Colonic mucosa (tissue), 4 donors: ENCODE data around the gene TRIM44. TPM values are rescaled to one million over a fixed set of nuclear protein-coding genes. Genes with fewer than 3 reads are reported as not detected.

ENCODE experiments used
- DNase-seq: peaks from one replicate; pipeline ENCODE4 v3.0.0-alpha.2; 2020
- H3K27ac ChIP-seq: fragments of 200-600 bp; one replicate; pipeline ENCODE4 v1.8.0; 2021
- H3K27me3 ChIP-seq: fragments of 200-600 bp; one replicate; pipeline ENCODE4 v1.8.0; 2021
- H3K36me3 ChIP-seq: fragments of 200-600 bp; one replicate; pipeline ENCODE4 v1.8.0; 2021
- H3K4me1 ChIP-seq: fragments of 200-600 bp; one replicate; pipeline ENCODE4 v1.8.0; 2021; ENCODE audit warnings: mild to moderate bottlenecking
- H3K4me3 ChIP-seq: fragments of 200-600 bp; one replicate; pipeline ENCODE4 v1.8.0; 2021
- H3K9ac ChIP-seq, 2 donors: one replicate each; pipeline ENCODE4 v1.7.0; 2013; ENCODE audit warnings: control low read depth in 2 of 2, low read depth in 2 of 2, low read length in 2 of 2
- H3K9me3 ChIP-seq: fragments of 200-600 bp; one replicate; pipeline ENCODE4 v1.8.0; 2021
- intact Hi-C: fragments of 100-400 bp; cut with DNase I; formaldehyde crosslinking; loops from one replicate; pipeline ENCODE4 v1.14.1; 2022
- total RNA-seq, 2 donors: library from RNA; stranded (reverse); fragmentation: NEBNext Ultra II Directional in 1 of 2; extraction: Animal tissue kit (Norgen Biotek cat#: 25700) in 1 of 2; gene quantifications; one replicate each; pipeline ENCODE4 v1.2.1, GENCODE V29; 2021
- TF ChIP-seq, protein P1 (sequence below): fragments of 200-600 bp; IDR thresholded peaks from one replicate; pipeline ENCODE4 v1.8.0; 2022; ENCODE audit warnings: antibody characterized with exemption, mild to moderate bottlenecking
- donor health status: healthy.
- donor health status: DM: no; HTN: no; CAD: no.
- donor health status: DM: no; HTN: no; CAD: no.

Gene TRIM44
- total RNA-seq, 2 donors from 2014 or later = 38.8 to 47.0 TPM

DNA sequence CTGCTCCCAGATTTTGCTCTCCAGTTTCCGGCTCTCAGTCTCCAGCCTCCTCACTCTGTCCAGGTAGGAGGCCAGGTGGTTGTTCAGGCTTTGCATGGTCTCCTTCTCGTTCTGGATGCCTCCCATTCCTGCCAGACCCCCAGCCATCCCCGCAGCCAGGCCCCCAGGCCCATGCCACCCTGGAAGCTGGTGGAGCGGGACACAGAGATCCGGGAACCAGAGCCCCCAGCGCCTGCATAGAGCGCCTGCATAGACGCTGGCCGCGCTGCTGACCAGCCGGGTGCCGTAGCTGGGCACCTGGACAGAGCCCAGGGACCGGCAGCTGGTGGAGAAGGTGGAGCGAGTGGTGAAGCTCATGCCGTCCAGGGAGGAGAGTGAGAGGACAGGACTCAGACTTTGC is 198.6 kb downstream of the TRIM44 start:
- intact Hi-C loops = no loop called here
- Histone ChIP-seq H3K27ac (no peak overlapping the region), H3K27me3 (no peaks in the 10 kb centered on the region), H3K36me3 (no peaks in the 10 kb centered on the region), H3K9me3 (no peaks in the 10 kb centered on the region), H3K4me3 (no peak overlapping the region), H3K4me1 (no peaks in the 10 kb centered on the region), H3K9ac (no peak overlapping the region)
- TF ChIP-seq, protein P1, sequence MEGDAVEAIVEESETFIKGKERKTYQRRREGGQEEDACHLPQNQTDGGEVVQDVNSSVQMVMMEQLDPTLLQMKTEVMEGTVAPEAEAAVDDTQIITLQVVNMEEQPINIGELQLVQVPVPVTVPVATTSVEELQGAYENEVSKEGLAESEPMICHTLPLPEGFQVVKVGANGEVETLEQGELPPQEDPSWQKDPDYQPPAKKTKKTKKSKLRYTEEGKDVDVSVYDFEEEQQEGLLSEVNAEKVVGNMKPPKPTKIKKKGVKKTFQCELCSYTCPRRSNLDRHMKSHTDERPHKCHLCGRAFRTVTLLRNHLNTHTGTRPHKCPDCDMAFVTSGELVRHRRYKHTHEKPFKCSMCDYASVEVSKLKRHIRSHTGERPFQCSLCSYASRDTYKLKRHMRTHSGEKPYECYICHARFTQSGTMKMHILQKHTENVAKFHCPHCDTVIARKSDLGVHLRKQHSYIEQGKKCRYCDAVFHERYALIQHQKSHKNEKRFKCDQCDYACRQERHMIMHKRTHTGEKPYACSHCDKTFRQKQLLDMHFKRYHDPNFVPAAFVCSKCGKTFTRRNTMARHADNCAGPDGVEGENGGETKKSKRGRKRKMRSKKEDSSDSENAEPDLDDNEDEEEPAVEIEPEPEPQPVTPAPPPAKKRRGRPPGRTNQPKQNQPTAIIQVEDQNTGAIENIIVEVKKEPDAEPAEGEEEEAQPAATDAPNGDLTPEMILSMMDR = no peak
- DNase-seq = no peak

DNA sequence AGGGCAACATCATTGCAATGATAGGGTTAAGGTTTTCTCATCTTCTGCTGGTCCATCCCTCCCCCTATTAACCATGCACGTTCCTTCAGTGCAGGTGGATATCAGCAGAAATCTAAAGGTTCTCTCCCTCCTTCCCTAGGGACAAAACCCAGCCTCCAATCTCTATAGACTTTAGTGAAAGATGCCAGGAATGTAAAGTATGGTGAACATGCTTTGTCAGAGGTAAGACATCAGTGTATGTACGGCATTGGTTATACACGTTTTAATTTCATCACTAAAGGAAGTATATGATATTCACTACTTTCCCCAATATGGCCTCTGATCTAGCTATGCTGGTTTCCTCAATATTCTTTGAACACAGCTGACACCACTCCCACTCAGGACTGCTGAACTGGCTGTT is 200.1 kb downstream of the TRIM44 start:
- no peak overlapping the region for H3K4me3 ChIP-seq
- intact Hi-C loops = no loop called here
- no peak overlapping the region for H3K27ac ChIP-seq
- no peaks in the 10 kb centered on the region for H3K36me3 ChIP-seq
- no peaks in the 10 kb centered on the region for H3K9me3 ChIP-seq
- no peaks in the 10 kb centered on the region for H3K4me1 ChIP-seq
- no peak overlapping the region for H3K9ac ChIP-seq
- TF ChIP-seq, protein P1 = no peak
- no peaks in the 10 kb centered on the region for H3K27me3 ChIP-seq
- no peak for DNase-seq

DNA sequence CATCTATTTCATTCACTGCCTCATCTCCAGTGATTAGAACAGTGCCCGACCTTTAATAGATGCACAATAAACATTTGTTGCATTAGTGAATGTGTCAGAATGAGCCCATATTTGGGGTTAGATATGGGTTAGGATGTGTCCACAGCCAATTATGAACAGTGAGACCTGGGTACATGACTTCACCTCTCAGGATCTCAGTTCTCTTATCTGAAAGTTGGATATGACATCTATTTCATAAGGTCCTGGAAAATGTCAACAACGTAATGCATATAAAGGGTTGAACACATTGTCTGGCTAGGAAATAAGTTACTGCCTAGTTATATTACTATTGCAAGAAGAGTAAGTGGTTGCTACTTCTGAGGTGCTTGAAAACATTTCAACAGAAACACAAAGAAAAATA is 201.6 kb downstream of the TRIM44 start:
- TF ChIP-seq, protein P1 = no peak
- Histone ChIP-seq H3K9me3 (no peaks in the 10 kb centered on the region), H3K36me3 (no peaks in the 10 kb centered on the region), H3K4me3 (no peak overlapping the region), H3K27ac (no peak overlapping the region), H3K27me3 (no peaks in the 10 kb centered on the region), H3K9ac (no peak overlapping the region), H3K4me1 (no peaks in the 10 kb centered on the region)
- intact Hi-C loops = no loop called here
- no peak for DNase-seq

DNA sequence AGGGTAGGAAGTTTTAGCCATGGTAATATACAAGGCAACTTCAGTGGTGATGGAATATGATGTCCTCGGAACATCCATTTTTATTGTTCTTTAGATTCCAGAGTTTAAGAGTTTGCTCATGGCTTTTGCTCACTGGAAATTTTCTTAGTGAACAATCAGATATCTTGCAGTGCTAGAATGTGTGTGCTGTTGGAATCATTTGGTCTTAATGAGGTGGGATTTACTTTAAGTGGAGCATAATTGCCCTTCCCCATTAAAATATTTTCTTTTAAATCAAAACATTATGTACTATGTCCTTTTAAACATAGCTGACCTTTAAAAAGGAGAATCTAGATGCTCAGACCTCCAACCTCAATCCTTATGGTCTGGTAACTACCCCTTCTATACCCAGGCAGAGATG is 204.0 kb downstream of the TRIM44 start:
- H3K4me1 ChIP-seq = no peaks in the 10 kb centered on the region
- H3K27ac ChIP-seq = no peak overlapping the region
- TF ChIP-seq, protein P1 = no peak

More for the DNA sequence above, 204.0 kb downstream of the TRIM44 start:
- no peak overlapping the region for H3K4me3 ChIP-seq
- no peak for DNase-seq
- intact Hi-C loops = no loop called here
- H3K9ac ChIP-seq = no peak overlapping the region
- no peaks in the 10 kb centered on the region for H3K27me3 ChIP-seq
- H3K36me3 ChIP-seq = no peaks in the 10 kb centered on the region
- no peaks in the 10 kb centered on the region for H3K9me3 ChIP-seq

Other genes starting within 250 kb of the TRIM44 start
- under 1 TPM; 0.10 to 0.13 TPM for gene SLC1A2, start 243.2 kb upstream of the TRIM44 start, total RNA-seq
- gene PAMR1, start 137.2 kb upstream of the TRIM44 start, total RNA-seq = 1 to 10 TPM; 1.5 to 4.7 TPM
- gene FJX1, start 44.3 kb upstream of the TRIM44 start, total RNA-seq = 1 to 10 TPM in 1 of 2 donors, under 1 TPM in 1; 0.32 to 1.6 TPM